Astrocyte (in vitro differentiated cells and primary cell): ENCODE data around the gene ZBTB39. TPM values are rescaled to one million over a fixed set of nuclear protein-coding genes. Genes with fewer than 3 reads are reported as not detected.

Experiments used
- DNase-seq: peaks from one replicate; pipeline ENCODE4 v3.0.0-alpha.2; 2010; ENCODE audit warnings: low read depth
- FAIRE-seq: peaks from 2 replicates; lab custom pipeline; 2011; peaks lifted over from hg19 to GRCh38; lab: Jason Lieb, UNC
- H2AFZ ChIP-seq: 2 replicates; pipeline ENCODE4 v1.6.0; 2012; ENCODE audit warnings: low read depth, low read length, inconsistent platforms
- H3K27ac ChIP-seq: 2 replicates; pipeline ENCODE4 v1.5.1; 2011; ENCODE audit warnings: low read depth, low read length, inconsistent platforms
- H3K27me3 ChIP-seq: 2 replicates; pipeline ENCODE4 v1.6.0; 2011; ENCODE audit warnings: low read length, inconsistent platforms; ENCODE audit not compliant: insufficient read depth
- H3K36me3 ChIP-seq: 2 replicates; pipeline ENCODE4 v1.5.1; 2011; ENCODE audit warnings: low read length, inconsistent platforms; ENCODE audit not compliant: insufficient read depth
- H3K4me1 ChIP-seq: 2 replicates; pipeline ENCODE4 v1.5.1; 2011; ENCODE audit warnings: low read length, inconsistent platforms; ENCODE audit not compliant: insufficient read depth
- H3K4me2 ChIP-seq: 2 replicates; pipeline ENCODE4 v1.6.0; 2012; ENCODE audit warnings: low read length, inconsistent platforms
- H3K4me3 ChIP-seq: 2 replicates; pipeline ENCODE4 v1.5.1; 2011; ENCODE audit warnings: low read depth, mild to moderate bottlenecking, low read length, inconsistent platforms; ENCODE audit not compliant: insufficient read depth
- H3K79me2 ChIP-seq: 2 replicates; pipeline ENCODE4 v1.6.0; 2012; ENCODE audit warnings: mild to moderate bottlenecking, low read length, inconsistent platforms; ENCODE audit not compliant: insufficient read depth
- H3K9ac ChIP-seq: 2 replicates; pipeline ENCODE4 v1.6.0; 2012; ENCODE audit warnings: mild to moderate bottlenecking, low read length, inconsistent platforms
- H3K9me3 ChIP-seq: 2 replicates; pipeline ENCODE4 v1.5.1; 2012; ENCODE audit warnings: low read depth, mild to moderate bottlenecking, low read length, inconsistent platforms; ENCODE audit not compliant: insufficient read depth
- H4K20me1 ChIP-seq: 2 replicates; pipeline ENCODE4 v1.6.0; 2012; ENCODE audit warnings: low read length, inconsistent platforms; ENCODE audit not compliant: insufficient read depth
- H3K27ac Mint-ChIP-seq: one replicate; pipeline ENCODE4 v1.8.0; 2021; ENCODE audit warnings: mild to moderate bottlenecking, mixed read lengths; ENCODE audit not compliant: unreplicated experiment
- H3K27me3 Mint-ChIP-seq: one replicate; pipeline ENCODE4 v1.8.0; 2021; ENCODE audit warnings: low read depth, mixed read lengths; ENCODE audit not compliant: unreplicated experiment
- H3K36me3 Mint-ChIP-seq: one replicate; pipeline ENCODE4 v1.8.0; 2021; ENCODE audit warnings: low read depth, mixed read lengths; ENCODE audit not compliant: unreplicated experiment
- H3K4me1 Mint-ChIP-seq: one replicate; pipeline ENCODE4 v1.8.0; 2021; ENCODE audit warnings: low read depth, mixed read lengths; ENCODE audit not compliant: unreplicated experiment
- H3K4me3 Mint-ChIP-seq: one replicate; pipeline ENCODE4 v1.8.0; 2021; ENCODE audit warnings: mild to moderate bottlenecking, moderate library complexity, mixed read lengths; ENCODE audit not compliant: unreplicated experiment
- H3K9me3 Mint-ChIP-seq: one replicate; pipeline ENCODE4 v1.8.0; 2021; ENCODE audit warnings: mild to moderate bottlenecking, mixed read lengths; ENCODE audit not compliant: unreplicated experiment
- EZH2 ChIP-seq: IDR thresholded peaks from 2 replicates; pipeline ENCODE4 v1.6.1; 2012; ENCODE audit warnings: mild to moderate bottlenecking, low read length, inconsistent platforms; ENCODE audit not compliant: insufficient read depth
- total RNA-seq: library from RNA; stranded (reverse); gene quantifications from 2 replicates; pipeline ENCODE4 v1.2.1, GENCODE V29; 2021
- TF ChIP-seq, protein P1 (sequence below): IDR thresholded peaks from 2 replicates; pipeline ENCODE4 v1.5.1; 2011; ENCODE audit warnings: low read depth, mild to moderate bottlenecking, inconsistent platforms, low read length, moderate library complexity; ENCODE audit not compliant: insufficient read depth

The ZBTB39 gene
- total RNA-seq, 1 donor from 2014 or later, result 9.8 TPM

DNA sequence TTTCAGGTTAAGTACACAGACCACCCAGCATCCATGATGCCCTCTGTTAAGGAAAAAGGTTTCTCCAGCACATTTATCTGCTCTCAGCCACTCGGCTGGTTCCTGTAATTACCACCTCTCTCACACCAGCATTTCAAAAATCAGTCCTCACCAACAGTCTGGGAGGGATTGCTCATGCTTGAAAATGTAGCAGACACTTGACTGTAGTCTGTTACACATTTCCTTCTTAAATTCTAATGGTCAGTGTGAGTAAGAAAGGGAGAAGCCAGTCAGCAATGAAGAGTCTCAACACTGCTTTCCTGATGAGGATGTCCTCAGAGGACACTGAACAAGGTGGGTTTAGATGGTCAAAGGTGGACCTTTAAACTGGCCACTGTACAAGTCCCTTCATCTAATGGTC is 6.0 kb downstream of the ZBTB39 start:
- H3K4me1 Mint-ChIP-seq, result peaks cover 24% of the 10 kb centered on the region
- no peak overlapping the region for H3K27ac ChIP-seq
- no peaks in the 10 kb centered on the region for H3K9me3 ChIP-seq
- H4K20me1 ChIP-seq, result peaks cover 89% of the 10 kb centered on the region
- H3K79me2 ChIP-seq, result peaks cover 60% of the 10 kb centered on the region
- H3K27me3 ChIP-seq, result no peaks in the 10 kb centered on the region
- no peaks in the 10 kb centered on the region for H3K9me3 Mint-ChIP-seq
- peaks cover 33% of the 10 kb centered on the region for H3K36me3 ChIP-seq
- peaks cover 6% of the 10 kb centered on the region for H3K27me3 Mint-ChIP-seq
- H3K27ac Mint-ChIP-seq, result peak overlapping the region; percentile 4
- no peak overlapping the region for H3K4me2 ChIP-seq
- no peak overlapping the region for H3K4me3 ChIP-seq
- TF ChIP-seq, protein P1, sequence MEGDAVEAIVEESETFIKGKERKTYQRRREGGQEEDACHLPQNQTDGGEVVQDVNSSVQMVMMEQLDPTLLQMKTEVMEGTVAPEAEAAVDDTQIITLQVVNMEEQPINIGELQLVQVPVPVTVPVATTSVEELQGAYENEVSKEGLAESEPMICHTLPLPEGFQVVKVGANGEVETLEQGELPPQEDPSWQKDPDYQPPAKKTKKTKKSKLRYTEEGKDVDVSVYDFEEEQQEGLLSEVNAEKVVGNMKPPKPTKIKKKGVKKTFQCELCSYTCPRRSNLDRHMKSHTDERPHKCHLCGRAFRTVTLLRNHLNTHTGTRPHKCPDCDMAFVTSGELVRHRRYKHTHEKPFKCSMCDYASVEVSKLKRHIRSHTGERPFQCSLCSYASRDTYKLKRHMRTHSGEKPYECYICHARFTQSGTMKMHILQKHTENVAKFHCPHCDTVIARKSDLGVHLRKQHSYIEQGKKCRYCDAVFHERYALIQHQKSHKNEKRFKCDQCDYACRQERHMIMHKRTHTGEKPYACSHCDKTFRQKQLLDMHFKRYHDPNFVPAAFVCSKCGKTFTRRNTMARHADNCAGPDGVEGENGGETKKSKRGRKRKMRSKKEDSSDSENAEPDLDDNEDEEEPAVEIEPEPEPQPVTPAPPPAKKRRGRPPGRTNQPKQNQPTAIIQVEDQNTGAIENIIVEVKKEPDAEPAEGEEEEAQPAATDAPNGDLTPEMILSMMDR, result no peak
- no peak for TF ChIP-seq EZH2
- no peak overlapping the region for H3K4me3 Mint-ChIP-seq
- FAIRE-seq, result no peak
- peaks cover 27% of the 10 kb centered on the region for H3K36me3 Mint-ChIP-seq
- no peak overlapping the region for H2AFZ ChIP-seq
- H3K9ac ChIP-seq, result no peak overlapping the region
- no peak for DNase-seq
- H3K4me1 ChIP-seq, result peaks cover 2% of the 10 kb centered on the region

DNA sequence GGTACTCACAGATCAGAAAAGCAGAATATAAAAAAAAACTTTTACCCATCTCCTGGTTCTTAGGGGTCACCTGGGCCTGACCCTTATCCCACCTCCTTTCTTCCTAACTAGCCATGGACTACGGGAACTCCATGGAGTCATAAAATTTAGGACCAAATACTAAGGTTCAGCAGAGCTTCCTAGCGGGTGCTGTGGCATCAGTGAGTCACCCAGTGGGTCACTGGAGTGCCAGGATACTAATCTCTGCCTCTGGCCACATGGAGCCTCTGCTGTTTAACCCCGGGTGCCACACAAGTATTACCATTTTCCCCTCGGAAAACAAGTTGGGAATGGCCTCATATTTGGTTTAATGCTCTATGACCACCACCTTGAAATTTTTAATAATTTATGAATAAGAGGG is 6.9 kb downstream of the ZBTB39 start:
- DNase-seq (no peak), FAIRE-seq (no peak)
- Histone ChIP-seq H4K20me1 (peaks cover 79% of the 10 kb centered on the region), H3K79me2 (peaks cover 51% of the 10 kb centered on the region), H3K27ac (no peak overlapping the region), H3K27me3 (no peaks in the 10 kb centered on the region), H3K36me3 (peaks cover 31% of the 10 kb centered on the region), H2AFZ (no peak overlapping the region), H3K4me3 (no peak overlapping the region), H3K9me3 (no peaks in the 10 kb centered on the region), H3K9ac (no peak overlapping the region), H3K4me1 (no peaks in the 10 kb centered on the region), H3K4me2 (no peak overlapping the region)
- Mint-ChIP-seq H3K27me3 (peaks cover 6% of the 10 kb centered on the region), H3K4me3 (no peak overlapping the region), H3K27ac (no peak overlapping the region), H3K9me3 (no peaks in the 10 kb centered on the region), H3K4me1 (peaks cover 18% of the 10 kb centered on the region), H3K36me3 (peaks cover 31% of the 10 kb centered on the region)
- no peak for TF ChIP-seq EZH2
- TF ChIP-seq, protein P1, result no peak

DNA sequence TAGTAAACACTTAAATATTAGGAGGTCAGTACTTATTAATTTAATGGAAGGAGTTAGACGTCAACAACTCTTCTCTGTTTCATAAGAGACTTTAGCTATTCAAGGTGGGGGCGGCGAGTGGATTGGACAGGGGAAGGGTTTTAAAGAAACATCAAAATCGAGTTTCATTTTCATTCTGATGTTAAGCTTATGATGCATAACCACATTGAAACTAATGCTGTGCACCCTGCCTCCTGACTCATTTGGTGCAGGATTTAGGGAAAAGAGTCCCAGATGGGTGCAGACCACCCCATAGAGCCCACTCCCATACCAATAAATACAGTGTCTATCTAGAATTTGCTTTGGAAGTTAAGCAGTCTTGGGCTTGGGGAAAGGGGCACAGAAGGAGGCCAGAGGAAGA is 7.4 kb downstream of the ZBTB39 start:
- no peak for DNase-seq
- no peak overlapping the region for H3K9ac ChIP-seq
- no peaks in the 10 kb centered on the region for H3K4me1 ChIP-seq
- no peaks in the 10 kb centered on the region for H3K9me3 ChIP-seq
- H4K20me1 ChIP-seq, result peaks cover 75% of the 10 kb centered on the region
- no peak overlapping the region for H3K27ac ChIP-seq
- peaks cover 46% of the 10 kb centered on the region for H3K79me2 ChIP-seq
- no peak overlapping the region for H3K4me2 ChIP-seq
- H3K27me3 Mint-ChIP-seq, result peaks cover 6% of the 10 kb centered on the region
- TF ChIP-seq, protein P1, result no peak
- no peak for TF ChIP-seq EZH2
- H3K36me3 ChIP-seq, result peaks cover 27% of the 10 kb centered on the region
- no peak overlapping the region for H3K4me3 Mint-ChIP-seq
- H3K27me3 ChIP-seq, result no peaks in the 10 kb centered on the region
- H3K4me3 ChIP-seq, result no peak overlapping the region
- no peak overlapping the region for H2AFZ ChIP-seq
- no peak overlapping the region for H3K27ac Mint-ChIP-seq
- no peaks in the 10 kb centered on the region for H3K9me3 Mint-ChIP-seq
- H3K4me1 Mint-ChIP-seq, result peaks cover 18% of the 10 kb centered on the region
- FAIRE-seq, result peak; percentile 26
- H3K36me3 Mint-ChIP-seq, result peaks cover 26% of the 10 kb centered on the region
